Liver (tissue), 9 donors: Measurements from ENCODE around the gene PPP2CA. TPM values are rescaled to one million over a fixed set of nuclear protein-coding genes. Genes with fewer than 3 reads are reported as not detected.

ENCODE experiments used
- DNase-seq: peaks from one replicate; pipeline ENCODE4 v3.0.0-alpha.2; 2017; ENCODE audit warnings: low spot score
- H3K27ac ChIP-seq, 2 donors: one replicate each; pipeline ENCODE4 v1.7.0; 2013; ENCODE audit warnings: inconsistent platforms in 2 of 2, low read length in 2 of 2, control low read depth in 1 of 2, low read depth in 1 of 2, mild to moderate bottlenecking in 1 of 2
- H3K27me3 ChIP-seq, 4 donors: one replicate each; pipeline versions ENCODE4 v1.6.1 to v1.7.0; 2013; ENCODE audit warnings: low read length in 3 of 4, inconsistent platforms in 1 of 4, mild to moderate bottlenecking in 1 of 4, moderate library complexity in 1 of 4; ENCODE audit not compliant: control insufficient read depth in 4 of 4, insufficient read depth in 4 of 4
- H3K36me3 ChIP-seq, 4 donors: one replicate each; pipeline versions ENCODE4 v1.6.1 to v1.7.0; 2013; ENCODE audit warnings: low read length in 3 of 4, mild to moderate bottlenecking in 3 of 4, low read depth in 1 of 4, moderate library complexity in 1 of 4; ENCODE audit not compliant: control insufficient read depth in 4 of 4, insufficient read depth in 3 of 4
- H3K4me1 ChIP-seq, 4 donors: one replicate each; pipeline versions ENCODE4 v1.6.1 to v1.7.0; 2013; ENCODE audit warnings: low read length in 3 of 4, mild to moderate bottlenecking in 3 of 4, moderate library complexity in 1 of 4; ENCODE audit not compliant: control insufficient read depth in 4 of 4, insufficient read depth in 4 of 4
- H3K4me3 ChIP-seq, 3 donors: one replicate each; pipeline versions ENCODE4 v1.6.1 to v1.7.0; 2013; ENCODE audit warnings: low read length in 3 of 3, control low read depth in 1 of 3, low read depth in 1 of 3, mild to moderate bottlenecking in 1 of 3
- H3K9ac ChIP-seq, 2 donors: one replicate each; pipeline ENCODE4 v1.7.0; 2013; ENCODE audit warnings: low read length in 2 of 2, mild to moderate bottlenecking in 2 of 2, moderate library complexity in 2 of 2, control low read depth in 1 of 2, low read depth in 1 of 2
- H3K9me3 ChIP-seq, 4 donors: one replicate each; pipeline versions ENCODE4 v1.6.1 to v1.7.0; 2013; ENCODE audit warnings: low read length in 3 of 4; ENCODE audit not compliant: control insufficient read depth in 4 of 4
- EGR1 ChIP-seq, 2 donors: IDR thresholded peaks; 2 replicates each; pipeline ENCODE4 v1.6.1; 2016 to 2018; ENCODE audit warnings: antibody characterized with exemption in 2 of 2, low read depth in 2 of 2
- FOXA1 ChIP-seq: IDR thresholded peaks from 2 replicates; pipeline ENCODE4 v1.6.1; 2016; ENCODE audit warnings: antibody characterized with exemption
- FOXA2 ChIP-seq: IDR thresholded peaks from 2 replicates; pipeline ENCODE4 v1.6.1; 2016; ENCODE audit warnings: antibody characterized with exemption
- GABPA ChIP-seq, 2 donors: IDR thresholded peaks in 1 of 2; conservative IDR thresholded peaks in 1 of 2; 2 replicates each; pipeline ENCODE4 v1.6.1; 2016; ENCODE audit warnings: antibody characterized with exemption in 2 of 2, mild to moderate bottlenecking in 1 of 2, moderate library complexity in 1 of 2
- HNF4A ChIP-seq, 2 donors: conservative IDR thresholded peaks; 2 replicates each; pipeline ENCODE4 v1.6.1; 2016; ENCODE audit warnings: antibody characterized with exemption in 2 of 2, mild to moderate bottlenecking in 2 of 2
- HNF4G ChIP-seq: IDR thresholded peaks from 2 replicates; pipeline ENCODE4 v1.6.1; 2016; ENCODE audit warnings: antibody characterized with exemption
- JUND ChIP-seq, 2 donors: IDR thresholded peaks; 2 replicates each; pipeline ENCODE4 v1.6.1; 2016; ENCODE audit warnings: antibody characterized with exemption in 2 of 2
- MAX ChIP-seq: IDR thresholded peaks from 2 replicates; pipeline ENCODE4 v1.6.1; 2016; ENCODE audit warnings: antibody characterized with exemption
- NR2F2 ChIP-seq: IDR thresholded peaks from 2 replicates; pipeline ENCODE4 v1.6.1; 2016; ENCODE audit warnings: antibody characterized with exemption
- RAD21 ChIP-seq, 2 donors: IDR thresholded peaks; 2 replicates each; pipeline ENCODE4 v1.6.1; 2016; ENCODE audit warnings: antibody characterized with exemption in 2 of 2, mild to moderate bottlenecking in 2 of 2
- RXRA ChIP-seq, 2 donors: IDR thresholded peaks; 2 replicates each; pipeline ENCODE4 v1.6.1; 2017 to 2018; ENCODE audit warnings: antibody characterized with exemption in 2 of 2, mild to moderate bottlenecking in 1 of 2
- SP1 ChIP-seq: IDR thresholded peaks from 2 replicates; pipeline ENCODE4 v1.6.1; 2018; ENCODE audit warnings: antibody characterized with exemption, mild to moderate bottlenecking
- TAF1 ChIP-seq: conservative IDR thresholded peaks from 2 replicates; pipeline ENCODE4 v1.6.1; 2016; ENCODE audit warnings: antibody characterized with exemption, mild to moderate bottlenecking
- YY1 ChIP-seq: IDR thresholded peaks from 2 replicates; pipeline ENCODE4 v1.6.1; 2016; ENCODE audit warnings: antibody characterized with exemption, mild to moderate bottlenecking
- WGBS: extraction: QIAGEN DNeasy Blood & Tissue Kit; methylation state at CpG from one replicate; pipeline ENCODE4 v1.1.7; 2013; 5-methylcytosine and 5-hydroxymethylcytosine counted together
- polyA plus RNA-seq, 2 donors: library from polyadenylated mRNA; stranded (reverse) in 1 of 2; unstranded in 1 of 2; fragments of 200-250 nt in 1 of 2; fragments of >200 nt in 1 of 2; fragmentation: Nextera tagmentation in 1 of 2; extraction: Ambion mirVana in 1 of 2; gene quantifications; one replicate each; pipeline versions ENCODE4 v1.2.1 to v1.2.3, GENCODE V29; 2013 to 2015
- total RNA-seq, 2 donors: library from RNA; depleted of rRNA; stranded (reverse); fragments of >200 nt; gene quantifications; one replicate each; pipeline ENCODE4 v1.2.3, GENCODE V29; 2014
- TF ChIP-seq, protein P1 (sequence below): IDR thresholded peaks from 2 replicates; pipeline ENCODE4 v1.6.1; 2016; ENCODE audit warnings: antibody characterized with exemption
- TF ChIP-seq, protein P2 (sequence below): IDR thresholded peaks from 2 replicates; pipeline ENCODE4 v1.6.1; 2016; ENCODE audit warnings: antibody characterized with exemption, mild to moderate bottlenecking
- TF ChIP-seq, protein P3 (sequence below): fragments of 150-350 bp; IDR thresholded peaks from 2 replicates; pipeline ENCODE4 v1.5.1; 2017; ENCODE audit warnings: improper control_type of control experiment, low read depth, low read length; ENCODE audit not compliant: missing input control
- TF ChIP-seq, protein P4 (sequence below): IDR thresholded peaks from 2 replicates; pipeline ENCODE4 v1.6.1; 2016; ENCODE audit warnings: antibody characterized with exemption
- donor health status: healthy.
- donor health status: healthy.
- donor health status: healthy.
- donor health status: healthy.
- donor health status: healthy.

Gene PPP2CA
- total and polyA plus RNA-seq, 4 donors: 43.3 to 71.6 (median 55.1) TPM

GRCh38 chr5:134149571-134150303 lies 76.1 kb downstream of the PPP2CA start:
- Histone ChIP-seq H3K9me3 (no peaks in the 10 kb centered on the region), H3K27me3 (no peaks in the 10 kb centered on the region), H3K27ac (no peak overlapping the region), H3K4me1 (peaks cover 4 to 11% (median 7%) of the 10 kb centered on the region in 4 donors), H3K36me3 (peaks cover 11 to 42% (median 32%) of the 10 kb centered on the region in 4 donors), H3K4me3 (no peak overlapping the region), H3K9ac (no peak overlapping the region)
- no peak for TF ChIP-seq JUND (IDR thresholded peaks at IDR 0.05)
- TF ChIP-seq HNF4A (conservative IDR thresholded peaks at IDR 0.05): peak; percentile 28 to 35
- TF ChIP-seq MAX: no peak
- TF ChIP-seq, protein P1, sequence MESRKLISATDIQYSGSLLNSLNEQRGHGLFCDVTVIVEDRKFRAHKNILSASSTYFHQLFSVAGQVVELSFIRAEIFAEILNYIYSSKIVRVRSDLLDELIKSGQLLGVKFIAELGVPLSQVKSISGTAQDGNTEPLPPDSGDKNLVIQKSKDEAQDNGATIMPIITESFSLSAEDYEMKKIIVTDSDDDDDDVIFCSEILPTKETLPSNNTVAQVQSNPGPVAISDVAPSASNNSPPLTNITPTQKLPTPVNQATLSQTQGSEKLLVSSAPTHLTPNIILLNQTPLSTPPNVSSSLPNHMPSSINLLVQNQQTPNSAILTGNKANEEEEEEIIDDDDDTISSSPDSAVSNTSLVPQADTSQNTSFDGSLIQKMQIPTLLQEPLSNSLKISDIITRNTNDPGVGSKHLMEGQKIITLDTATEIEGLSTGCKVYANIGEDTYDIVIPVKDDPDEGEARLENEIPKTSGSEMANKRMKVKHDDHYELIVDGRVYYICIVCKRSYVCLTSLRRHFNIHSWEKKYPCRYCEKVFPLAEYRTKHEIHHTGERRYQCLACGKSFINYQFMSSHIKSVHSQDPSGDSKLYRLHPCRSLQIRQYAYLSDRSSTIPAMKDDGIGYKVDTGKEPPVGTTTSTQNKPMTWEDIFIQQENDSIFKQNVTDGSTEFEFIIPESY: no peak
- no peak for TF ChIP-seq GABPA (IDR thresholded peaks at IDR 0.05 in 1 of 2, conservative IDR thresholded peaks at IDR 0.05 in 1 of 2)
- TF ChIP-seq EGR1 (IDR thresholded peaks at IDR 0.05; ENCODE audit: low read depth in 2 of 2): no peak
- TF ChIP-seq HNF4G: no peak
- TF ChIP-seq FOXA1: no peak
- TF ChIP-seq, protein P2, sequence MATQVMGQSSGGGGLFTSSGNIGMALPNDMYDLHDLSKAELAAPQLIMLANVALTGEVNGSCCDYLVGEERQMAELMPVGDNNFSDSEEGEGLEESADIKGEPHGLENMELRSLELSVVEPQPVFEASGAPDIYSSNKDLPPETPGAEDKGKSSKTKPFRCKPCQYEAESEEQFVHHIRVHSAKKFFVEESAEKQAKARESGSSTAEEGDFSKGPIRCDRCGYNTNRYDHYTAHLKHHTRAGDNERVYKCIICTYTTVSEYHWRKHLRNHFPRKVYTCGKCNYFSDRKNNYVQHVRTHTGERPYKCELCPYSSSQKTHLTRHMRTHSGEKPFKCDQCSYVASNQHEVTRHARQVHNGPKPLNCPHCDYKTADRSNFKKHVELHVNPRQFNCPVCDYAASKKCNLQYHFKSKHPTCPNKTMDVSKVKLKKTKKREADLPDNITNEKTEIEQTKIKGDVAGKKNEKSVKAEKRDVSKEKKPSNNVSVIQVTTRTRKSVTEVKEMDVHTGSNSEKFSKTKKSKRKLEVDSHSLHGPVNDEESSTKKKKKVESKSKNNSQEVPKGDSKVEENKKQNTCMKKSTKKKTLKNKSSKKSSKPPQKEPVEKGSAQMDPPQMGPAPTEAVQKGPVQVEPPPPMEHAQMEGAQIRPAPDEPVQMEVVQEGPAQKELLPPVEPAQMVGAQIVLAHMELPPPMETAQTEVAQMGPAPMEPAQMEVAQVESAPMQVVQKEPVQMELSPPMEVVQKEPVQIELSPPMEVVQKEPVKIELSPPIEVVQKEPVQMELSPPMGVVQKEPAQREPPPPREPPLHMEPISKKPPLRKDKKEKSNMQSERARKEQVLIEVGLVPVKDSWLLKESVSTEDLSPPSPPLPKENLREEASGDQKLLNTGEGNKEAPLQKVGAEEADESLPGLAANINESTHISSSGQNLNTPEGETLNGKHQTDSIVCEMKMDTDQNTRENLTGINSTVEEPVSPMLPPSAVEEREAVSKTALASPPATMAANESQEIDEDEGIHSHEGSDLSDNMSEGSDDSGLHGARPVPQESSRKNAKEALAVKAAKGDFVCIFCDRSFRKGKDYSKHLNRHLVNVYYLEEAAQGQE: no peak
- TF ChIP-seq FOXA2: peak; percentile 54
- TF ChIP-seq SP1: peak; percentile 38
- no peak for TF ChIP-seq RAD21 (IDR thresholded peaks at IDR 0.05)
- peak; percentile 16 for TF ChIP-seq NR2F2
- TF ChIP-seq TAF1: no peak
- TF ChIP-seq RXRA (IDR thresholded peaks at IDR 0.05): peak in 1 of 2 donors; percentile 11
- peak; percentile 30 for TF ChIP-seq YY1
- TF ChIP-seq, protein P3, sequence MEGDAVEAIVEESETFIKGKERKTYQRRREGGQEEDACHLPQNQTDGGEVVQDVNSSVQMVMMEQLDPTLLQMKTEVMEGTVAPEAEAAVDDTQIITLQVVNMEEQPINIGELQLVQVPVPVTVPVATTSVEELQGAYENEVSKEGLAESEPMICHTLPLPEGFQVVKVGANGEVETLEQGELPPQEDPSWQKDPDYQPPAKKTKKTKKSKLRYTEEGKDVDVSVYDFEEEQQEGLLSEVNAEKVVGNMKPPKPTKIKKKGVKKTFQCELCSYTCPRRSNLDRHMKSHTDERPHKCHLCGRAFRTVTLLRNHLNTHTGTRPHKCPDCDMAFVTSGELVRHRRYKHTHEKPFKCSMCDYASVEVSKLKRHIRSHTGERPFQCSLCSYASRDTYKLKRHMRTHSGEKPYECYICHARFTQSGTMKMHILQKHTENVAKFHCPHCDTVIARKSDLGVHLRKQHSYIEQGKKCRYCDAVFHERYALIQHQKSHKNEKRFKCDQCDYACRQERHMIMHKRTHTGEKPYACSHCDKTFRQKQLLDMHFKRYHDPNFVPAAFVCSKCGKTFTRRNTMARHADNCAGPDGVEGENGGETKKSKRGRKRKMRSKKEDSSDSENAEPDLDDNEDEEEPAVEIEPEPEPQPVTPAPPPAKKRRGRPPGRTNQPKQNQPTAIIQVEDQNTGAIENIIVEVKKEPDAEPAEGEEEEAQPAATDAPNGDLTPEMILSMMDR: no peak
- TF ChIP-seq, protein P4, sequence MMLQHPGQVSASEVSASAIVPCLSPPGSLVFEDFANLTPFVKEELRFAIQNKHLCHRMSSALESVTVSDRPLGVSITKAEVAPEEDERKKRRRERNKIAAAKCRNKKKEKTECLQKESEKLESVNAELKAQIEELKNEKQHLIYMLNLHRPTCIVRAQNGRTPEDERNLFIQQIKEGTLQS: no peak
- WGBS: 64% methylated on average over 4 of the region's 4 CpGs
- peak; percentile 19 for DNase-seq
